HFF-Myc (cell line): Measurements from ENCODE around the gene PWWP2B.
"Not testable (repeated sequence)": the region's sequence is repeated elsewhere in the genome, so short reads cannot be mapped to it uniquely, and the experiment has no call there.

Experiments used
- DNase-seq: peaks from one replicate; pipeline ENCODE4 v3.0.0-alpha.2; 2011; ENCODE audit warnings: low read depth; ENCODE audit errors: extremely low read depth
- H3K4me3 ChIP-seq: replicated peaks from 2 replicates; pipeline ENCODE4 v1.5.1; 2011; ENCODE audit warnings: low read depth, mild to moderate bottlenecking, control low read depth, low read length
- CTCF ChIP-seq: IDR thresholded peaks from 2 replicates; pipeline ENCODE4 v1.5.1; 2012; ENCODE audit warnings: mild to moderate bottlenecking, low read depth, low read length, control low read depth; ENCODE audit errors: missing control alignments

The PWWP2B gene

DNA sequence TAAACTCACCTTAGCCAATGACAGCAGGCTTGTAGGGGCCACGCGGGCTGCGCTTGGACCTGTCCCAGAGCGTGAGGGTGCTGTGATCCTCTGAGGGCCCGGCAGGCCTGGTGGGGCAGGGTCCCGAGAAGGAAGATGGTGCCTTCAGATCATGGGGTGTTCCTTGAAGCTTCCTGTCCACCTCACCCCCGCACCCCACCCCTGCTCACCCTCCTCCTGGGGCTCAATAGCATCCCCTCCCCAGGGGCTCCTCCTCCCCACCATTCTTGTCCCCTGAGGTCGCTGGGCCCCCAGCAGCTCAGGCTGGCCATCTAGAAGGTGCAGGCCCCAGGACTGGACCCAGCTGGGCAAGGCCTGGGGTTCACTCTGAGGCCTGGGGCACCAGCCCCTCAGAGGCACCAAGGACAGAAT is 33.9 kb downstream of the PWWP2B start:
- no peak for TF ChIP-seq CTCF
- no peak for DNase-seq
- H3K4me3 ChIP-seq, result no peak overlapping the region

GRCh38 chr10:132431537-132432175 is 34.7 kb downstream of the PWWP2B start:
- no peak for DNase-seq
- no peak overlapping the region for H3K4me3 ChIP-seq
- TF ChIP-seq CTCF, result no peak

- TF ChIP-seq CTCF, result no peak
- no peak for DNase-seq
- H3K4me3 ChIP-seq, result no peak overlapping the region
These were observed 35.2 kb downstream of the PWWP2B start for GRCh38 chr10:132432176-132432540.

DNA sequence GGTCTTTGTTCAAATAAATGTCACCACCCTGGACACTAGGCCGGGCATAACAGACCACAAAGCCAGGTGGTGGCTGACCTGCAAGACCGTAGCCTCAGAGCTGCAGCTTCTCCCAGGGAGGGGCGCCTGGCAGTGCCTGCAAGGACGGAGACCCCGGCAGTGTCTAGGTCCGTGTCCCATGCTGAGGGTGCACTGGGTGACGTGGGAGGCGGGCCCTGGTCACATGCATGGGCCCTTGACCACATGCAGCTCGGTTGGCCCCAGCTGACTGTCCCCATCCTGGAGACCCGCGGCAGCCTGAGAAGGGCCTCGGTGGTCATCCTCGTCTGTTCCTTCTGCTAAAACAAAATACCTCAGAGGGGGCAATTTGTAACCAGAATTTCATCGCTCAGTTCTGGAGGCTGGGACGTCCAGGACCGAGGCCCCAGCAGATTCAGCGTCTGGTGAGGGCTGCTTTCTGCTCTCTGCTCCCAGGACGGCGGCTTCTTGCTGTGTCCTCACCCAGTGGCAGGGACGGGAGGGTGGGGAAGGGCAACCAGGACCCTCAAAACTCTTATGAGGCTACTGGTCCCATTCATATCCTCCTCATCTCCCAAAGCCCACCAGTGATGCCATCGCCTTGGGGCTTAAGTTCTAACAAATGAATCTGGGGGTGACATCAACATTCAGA is 36.8 kb downstream of the PWWP2B start:
- no peak for TF ChIP-seq CTCF
- no peak overlapping the region for H3K4me3 ChIP-seq
- DNase-seq, result no peak

- no peak for DNase-seq
- no peak overlapping the region for H3K4me3 ChIP-seq
- no peak for TF ChIP-seq CTCF
These were observed 37.5 kb downstream of the PWWP2B start for GRCh38 chr10:132434405-132435005.

DNA sequence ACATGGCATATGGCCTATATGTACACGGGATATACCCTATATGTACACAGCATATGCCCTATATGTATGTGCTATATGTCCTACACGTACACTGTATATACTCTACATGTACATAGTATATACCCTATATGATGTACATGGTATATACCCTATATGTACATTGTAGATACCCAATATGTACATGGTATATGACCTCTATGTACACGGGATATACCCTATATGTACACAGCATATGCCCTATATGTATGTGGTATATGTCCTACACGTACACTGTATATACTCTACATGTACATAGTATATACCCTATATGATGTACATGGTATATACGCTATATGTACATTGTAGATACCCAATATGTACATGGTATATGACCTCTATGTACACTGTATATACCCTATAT is 38.3 kb downstream of the PWWP2B start:
- not testable (repeated sequence) for DNase-seq, H3K4me3 ChIP-seq

GRCh38 chr10:132436096-132436495 is 39.1 kb downstream of the PWWP2B start:
- DNase-seq, result not testable (repeated sequence)

More at GRCh38 chr10:132436096-132436495, 39.1 kb downstream of the PWWP2B start:
- not testable (repeated sequence) for H3K4me3 ChIP-seq
